ENCODE data around the gene ZNF521. TPM values are rescaled to one million over a fixed set of nuclear protein-coding genes. Genes with fewer than 3 reads are reported as not detected.
A peak's percentile ranks its signal among the peaks of the same experiment; 100 is the strongest.

Gene ZNF521
- total and polyA plus RNA-seq, 2 donors (not counting 3 experiments of a cell fraction or from before 2014, with no cell fraction given) = 111 to 168 TPM

- DNase-seq (ENCODE audit: low read depth, low spot score) = peak; percentile 56
- Histone ChIP-seq H3K36me3 (ENCODE audit: control insufficient read depth in 2 of 2, extremely low read depth in 1 of 2, insufficient read depth in 2 of 2, low read length in 2 of 2) (peaks cover 0 to 3% of the 10 kb centered on the region in 2 experiments), H3K27me3 (ENCODE audit: control insufficient read depth in 2 of 2, insufficient read depth in 2 of 2, low read length in 2 of 2) (no peaks in the 10 kb centered on the region), H2AFZ (ENCODE audit: low read depth, low read length) (no peak overlapping the region), H4K20me1 (replicated peaks; ENCODE audit: control insufficient read depth, extremely low read depth, insufficient read depth, low read length) (peaks cover 10% of the 10 kb centered on the region), H3K9ac (replicated peaks; ENCODE audit: extremely low read depth, insufficient read depth, low read length) (no peak overlapping the region), H3K4me3 (replicated peaks in 1 of 3; ENCODE audit: insufficient read depth in 1 of 3, low read depth in 1 of 3, low read length in 3 of 3) (no peak overlapping the region), H3K27ac (ENCODE audit: insufficient read depth, low read depth, low read length) (no peak overlapping the region), H3K9me3 (replicated peaks; ENCODE audit: control insufficient read depth, insufficient read depth, low read length) (no peaks in the 10 kb centered on the region), H3K4me1 (ENCODE audit: control insufficient read depth, extremely low read depth, insufficient read depth, low read length) (peaks cover 25% of the 10 kb centered on the region), H3K4me2 (ENCODE audit: insufficient read depth, low read length) (peak overlapping the region; percentile 4), H3K79me2 (ENCODE audit: control insufficient read depth, insufficient read depth, low read length) (no peaks in the 10 kb centered on the region), H3K9me1 (replicated peaks; ENCODE audit: control insufficient read depth, extremely low read depth, insufficient read depth, low read length) (no peaks in the 10 kb centered on the region)
- ChIA-PET POLR2A (no interaction called here), CTCF (interaction anchor here (0.7 to 2.1 kb wide), 5 partner anchors 10 to 120 kb away, joined by 3 to 5 read pairs (median 3); no protein-coding TSS in a partner anchor)
- dilution Hi-C loops (cut with MboI; ENCODE audit: extremely low pct_ligation_motif_present, low sequenced_read_pairs) = no loop called here
- FAIRE-seq = no peak
- BruUV-seq (replicated peaks) = no TSS peak
- intact Hi-C loops (cut with micrococcal nuclease) = no loop called here
- TF ChIP-seq POLR2A (IDR thresholded peaks at IDR 0.05; ENCODE audit: low read depth, low read length) = no peak
- no peak for TF ChIP-seq GATA2 (IDR thresholded peaks at IDR 0.05; ENCODE audit: insufficient read depth, insufficient read length, low read depth, low read length)
- no peak for TF ChIP-seq CTCF (IDR thresholded peaks at IDR 0.05; ENCODE audit: extremely low read depth in 1 of 2, insufficient read depth in 1 of 2, low read depth in 1 of 2, low read length in 2 of 2)
- TF ChIP-seq JUN (IDR thresholded peaks at IDR 0.05; ENCODE audit: borderline replicate concordance, insufficient read depth, insufficient read length, low read depth) = no peak
- no peak for TF ChIP-seq FOS (IDR thresholded peaks at IDR 0.05; ENCODE audit: borderline replicate concordance, insufficient read depth, low read length)
- TF ChIP-seq MYC (IDR thresholded peaks at IDR 0.05; ENCODE audit: low read depth, low read length) = no peak
- no peak for TF ChIP-seq MAX (IDR thresholded peaks at IDR 0.05; ENCODE audit: insufficient read depth, insufficient read length)
Observed at GRCh38 chr18:25190472-25190871, 161.5 kb downstream of the ZNF521 start.

Data from endothelial cell of umbilical vein (primary cell).